ENCODE data around the gene DMTF1.
A peak's percentile ranks its signal among the peaks of the same experiment; 100 is the strongest.

DMTF1 gene

GRCh38 chr7:87151002-87151728, 1.1 kb upstream of the DMTF1 start (continued):
- TF ChIP-seq ZSCAN18 (tag by site-specific recombination; IDR thresholded peaks at IDR 0.05) (no peak), SCRT1 (tag by site-specific recombination; IDR thresholded peaks at IDR 0.05; ENCODE audit: borderline replicate concordance) (no peak)
- TF ChIP-seq, protein P1, sequence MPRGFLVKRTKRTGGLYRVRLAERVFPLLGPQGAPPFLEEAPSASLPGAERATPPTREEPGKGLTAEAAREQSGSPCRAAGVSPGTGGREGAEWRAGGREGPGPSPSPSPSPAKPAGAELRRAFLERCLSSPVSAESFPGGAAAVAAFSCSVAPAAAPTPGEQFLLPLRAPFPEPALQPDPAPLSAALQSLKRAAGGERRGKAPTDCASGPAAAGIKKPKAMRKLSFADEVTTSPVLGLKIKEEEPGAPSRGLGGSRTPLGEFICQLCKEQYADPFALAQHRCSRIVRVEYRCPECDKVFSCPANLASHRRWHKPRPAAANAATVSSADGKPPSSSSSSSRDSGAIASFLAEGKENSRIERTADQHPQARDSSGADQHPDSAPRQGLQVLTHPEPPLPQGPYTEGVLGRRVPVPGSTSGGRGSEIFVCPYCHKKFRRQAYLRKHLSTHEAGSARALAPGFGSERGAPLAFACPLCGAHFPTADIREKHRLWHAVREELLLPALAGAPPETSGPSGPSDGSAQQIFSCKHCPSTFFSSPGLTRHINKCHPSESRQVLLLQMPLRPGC (tag by site-specific recombination; IDR thresholded peaks at IDR 0.05): no peak

GRCh38 chr7:87151729-87152111, 533 bp upstream of the DMTF1 start:
- peak overlapping the region; percentile 94 for H3K4me3 ChIP-seq (ENCODE audit: low read depth, low read length)
- no peaks in the 10 kb centered on the region for H3K9me3 ChIP-seq (ENCODE audit: control insufficient read depth, insufficient read depth, low read depth, low read length)
- H3K4me1 ChIP-seq (ENCODE audit: control insufficient read depth, insufficient read depth, low read length): peaks cover 7% of the 10 kb centered on the region; the same call in 1 of the 2 replicates
- TF ChIP-seq, protein P2, sequence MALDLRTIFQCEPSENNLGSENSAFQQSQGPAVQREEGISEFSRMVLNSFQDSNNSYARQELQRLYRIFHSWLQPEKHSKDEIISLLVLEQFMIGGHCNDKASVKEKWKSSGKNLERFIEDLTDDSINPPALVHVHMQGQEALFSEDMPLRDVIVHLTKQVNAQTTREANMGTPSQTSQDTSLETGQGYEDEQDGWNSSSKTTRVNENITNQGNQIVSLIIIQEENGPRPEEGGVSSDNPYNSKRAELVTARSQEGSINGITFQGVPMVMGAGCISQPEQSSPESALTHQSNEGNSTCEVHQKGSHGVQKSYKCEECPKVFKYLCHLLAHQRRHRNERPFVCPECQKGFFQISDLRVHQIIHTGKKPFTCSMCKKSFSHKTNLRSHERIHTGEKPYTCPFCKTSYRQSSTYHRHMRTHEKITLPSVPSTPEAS (tag by site-specific recombination; IDR thresholded peaks at IDR 0.05): 0 out of 2 replicates have a peak, but pooled peaks have one; percentile 24
- TF ChIP-seq ZXDB (tag by site-specific recombination; IDR thresholded peaks at IDR 0.05) (peak; percentile 46; the same call in 1 of the 2 replicates), ZNF121 (tag by site-specific recombination; IDR thresholded peaks at IDR 0.05) (no peak), ZNF174 (tag by site-specific recombination; IDR thresholded peaks at IDR 0.05) (no peak), ZNF175 (tag by site-specific recombination; IDR thresholded peaks at IDR 0.05) (no peak), ZNF561 (tag by site-specific recombination; IDR thresholded peaks at IDR 0.05; ENCODE audit: borderline replicate concordance) (0 out of 2 replicates have a peak, but pooled peaks have one; percentile 20), ELK4 (IDR thresholded peaks at IDR 0.05; ENCODE audit: borderline replicate concordance, low read depth, low read length) (no peak), KLF9 (tag by site-specific recombination; IDR thresholded peaks at IDR 0.05; ENCODE audit: low read depth) (no peak), ZNF239 (tag by site-specific recombination; IDR thresholded peaks at IDR 0.05) (no peak), ZNF610 (tag by site-specific recombination; IDR thresholded peaks at IDR 0.05; ENCODE audit: borderline replicate concordance) (no peak)
- TF ChIP-seq, protein P3, sequence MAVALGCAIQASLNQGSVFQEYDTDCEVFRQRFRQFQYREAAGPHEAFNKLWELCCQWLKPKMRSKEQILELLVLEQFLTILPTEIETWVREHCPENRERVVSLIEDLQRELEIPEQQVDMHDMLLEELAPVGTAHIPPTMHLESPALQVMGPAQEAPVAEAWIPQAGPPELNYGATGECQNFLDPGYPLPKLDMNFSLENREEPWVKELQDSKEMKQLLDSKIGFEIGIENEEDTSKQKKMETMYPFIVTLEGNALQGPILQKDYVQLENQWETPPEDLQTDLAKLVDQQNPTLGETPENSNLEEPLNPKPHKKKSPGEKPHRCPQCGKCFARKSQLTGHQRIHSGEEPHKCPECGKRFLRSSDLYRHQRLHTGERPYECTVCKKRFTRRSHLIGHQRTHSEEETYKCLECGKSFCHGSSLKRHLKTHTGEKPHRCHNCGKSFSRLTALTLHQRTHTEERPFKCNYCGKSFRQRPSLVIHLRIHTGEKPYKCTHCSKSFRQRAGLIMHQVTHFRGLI (tag by site-specific recombination; IDR thresholded peaks at IDR 0.05): no peak
- CTCF ChIA-PET: interaction anchor here (0.5 kb wide), 1 partner anchor 615 kb away, joined by 3 read pairs; no protein-coding TSS in a partner anchor
- H3K36me3 ChIP-seq (ENCODE audit: control insufficient read depth in 2 of 2, insufficient read depth in 1 of 2, low read length in 2 of 2): peaks cover 0 to 5% of the 10 kb centered on the region in 2 experiments; a peak in 1 of 3 replicates
- POLR2A ChIA-PET: interaction anchor here (0.7 to 4.4 kb wide), 18 partner anchors 9 to 221 kb away, joined by 3 to 33 read pairs (median 3); partner anchors contain the start of genes CROT, ELAPOR2 and TMEM243
- H3K27ac ChIP-seq (ENCODE audit: extremely low read depth, low read depth, low read length): peak overlapping the region; percentile 100

Measured in HEK293 (cell line).